Activated T-cell treated with anti-CD3 and anti-CD28 coated beads, Interleukin-2, amount 50 U/mL, for 4 hours (primary cell): ENCODE measurements around the gene GATM. TPM values are rescaled to one million over a fixed set of nuclear protein-coding genes. Genes with fewer than 3 reads are reported as not detected.

Source experiments
- ATAC-seq, 2 donors: fragments of 200-7000 bp; cut with Tn5 transposase; one replicate each; pipeline ENCODE4 v1.10.0; 2021
- DNase-seq: peaks from one replicate; pipeline ENCODE4 v3.0.0-alpha.2; 2020
- H3K27me3 Mint-ChIP-seq: one replicate; pipeline ENCODE4 v1.8.0; 2021; ENCODE audit warnings: low read depth, mixed read lengths
- H3K36me3 Mint-ChIP-seq: one replicate; pipeline ENCODE4 v1.8.0; 2022; ENCODE audit warnings: mixed read lengths; ENCODE audit not compliant: insufficient read depth
- H3K4me1 Mint-ChIP-seq: one replicate; pipeline ENCODE4 v1.8.0; 2021; ENCODE audit warnings: low read depth, mixed read lengths
- H3K4me3 Mint-ChIP-seq: one replicate; pipeline ENCODE4 v1.8.0; 2021; ENCODE audit warnings: mild to moderate bottlenecking, moderate library complexity, mixed read lengths
- H3K9me3 Mint-ChIP-seq: one replicate; pipeline ENCODE4 v1.8.0; 2021; ENCODE audit warnings: mixed read lengths
- total RNA-seq, 3 donors: library from RNA; stranded (reverse); gene quantifications; one replicate each; pipeline ENCODE4 v1.2.1, GENCODE V29; 2021

GATM gene
- total RNA-seq, 3 donors from 2014 or later: 1.2 to 2.7 (median 1.7) TPM

DNA sequence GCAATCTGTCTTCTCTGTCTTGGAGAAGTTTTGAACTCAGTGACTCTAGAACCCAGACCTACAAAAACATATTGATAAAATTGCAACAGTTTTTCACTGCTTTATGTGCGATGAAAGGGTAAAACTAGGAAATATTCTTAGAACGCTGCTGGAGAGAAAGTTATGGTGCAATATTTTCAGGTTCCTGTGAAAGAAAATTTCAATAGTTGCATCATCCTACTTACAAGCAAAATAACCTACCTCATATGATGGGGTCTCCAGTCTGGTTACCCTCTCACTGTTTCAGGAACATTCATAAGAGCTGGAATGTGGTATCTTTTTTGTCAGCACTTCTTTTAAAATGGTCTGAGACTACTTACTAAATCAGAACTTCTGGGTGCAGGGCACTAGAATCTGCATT lies 27.1 kb downstream of the GATM start:
- H3K4me1 Mint-ChIP-seq: no peaks in the 10 kb centered on the region
- H3K36me3 Mint-ChIP-seq: no peaks in the 10 kb centered on the region
- ATAC-seq (no peak), DNase-seq (no peak)
- no peaks in the 10 kb centered on the region for H3K9me3 Mint-ChIP-seq
- no peak overlapping the region for H3K4me3 Mint-ChIP-seq
- peaks cover 36% of the 10 kb centered on the region for H3K27me3 Mint-ChIP-seq

DNA sequence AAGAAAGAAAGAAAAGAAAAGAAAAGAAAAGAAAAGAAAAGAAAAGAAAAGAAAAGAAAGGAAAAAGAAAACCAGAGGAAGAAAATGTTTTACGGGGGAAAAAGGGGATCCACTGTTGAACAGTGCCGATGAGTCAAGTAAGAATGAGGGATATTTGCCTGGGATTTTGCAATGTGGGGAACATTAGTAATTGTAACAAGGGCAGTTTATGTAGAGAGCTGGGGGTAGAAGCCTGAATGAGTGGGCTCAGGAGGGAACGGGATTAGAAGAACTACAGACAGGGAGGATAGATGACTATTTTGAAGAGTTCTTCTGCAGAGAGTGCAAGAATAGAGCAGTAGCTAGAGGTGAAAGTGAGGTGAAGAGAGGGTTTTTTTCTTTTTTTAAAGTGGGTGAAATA lies 28.7 kb downstream of the GATM start:
- Mint-ChIP-seq H3K4me3 (no peak overlapping the region), H3K27me3 (peaks cover 42% of the 10 kb centered on the region), H3K4me1 (no peaks in the 10 kb centered on the region), H3K9me3 (no peaks in the 10 kb centered on the region), H3K36me3 (no peaks in the 10 kb centered on the region)
- DNase-seq (no peak), ATAC-seq (no peak)

DNA sequence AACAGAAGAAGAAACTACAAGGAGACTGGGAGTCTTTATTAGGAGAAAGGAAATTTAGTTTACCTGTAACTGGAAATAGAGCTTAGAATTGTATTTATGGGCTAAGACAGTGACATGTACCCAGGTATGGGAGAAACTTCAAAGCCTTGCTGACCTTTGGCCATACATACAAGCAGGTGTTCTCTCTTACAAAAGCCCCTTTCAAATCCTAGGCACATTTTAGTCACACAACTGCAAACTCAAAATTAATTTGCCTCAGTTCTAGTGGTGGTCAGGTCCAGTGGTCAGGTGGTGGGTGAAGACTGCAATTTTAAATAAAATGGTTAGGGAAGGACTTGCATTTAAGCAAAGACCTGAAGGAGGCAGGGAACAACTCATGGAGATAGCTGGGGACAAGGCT lies 30.4 kb downstream of the GATM start:
- no peaks in the 10 kb centered on the region for H3K36me3 Mint-ChIP-seq
- ATAC-seq: no peak

DNA sequence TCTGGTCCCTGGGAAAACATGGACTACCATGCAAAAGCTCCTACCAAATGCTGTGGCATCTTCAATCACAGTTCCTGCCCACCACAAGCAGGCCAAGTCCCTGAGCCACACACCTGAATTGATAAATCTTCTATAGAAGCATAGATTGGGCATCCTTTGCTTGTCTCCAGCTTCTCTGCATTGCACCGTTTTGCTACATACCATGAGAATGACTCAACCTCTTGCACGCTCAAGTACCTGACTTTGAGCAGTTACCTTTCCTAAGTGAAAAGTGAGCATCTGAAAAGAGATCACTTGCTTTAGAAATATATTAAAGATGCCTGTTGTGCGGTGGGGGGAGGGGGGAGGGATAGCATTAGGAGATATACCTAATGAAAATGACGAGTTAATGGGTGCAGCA lies 31.3 kb downstream of the GATM start:
- Mint-ChIP-seq H3K9me3 (no peaks in the 10 kb centered on the region), H3K36me3 (no peaks in the 10 kb centered on the region), H3K27me3 (peaks cover 41% of the 10 kb centered on the region), H3K4me3 (no peak overlapping the region), H3K4me1 (no peaks in the 10 kb centered on the region)
- DNase-seq (no peak), ATAC-seq (no peak)

More for the DNA sequence above, 30.4 kb downstream of the GATM start:
- peaks cover 39% of the 10 kb centered on the region for H3K27me3 Mint-ChIP-seq
- no peaks in the 10 kb centered on the region for H3K4me1 Mint-ChIP-seq
- no peak for DNase-seq
- H3K9me3 Mint-ChIP-seq: no peaks in the 10 kb centered on the region
- H3K4me3 Mint-ChIP-seq: no peak overlapping the region

DNA sequence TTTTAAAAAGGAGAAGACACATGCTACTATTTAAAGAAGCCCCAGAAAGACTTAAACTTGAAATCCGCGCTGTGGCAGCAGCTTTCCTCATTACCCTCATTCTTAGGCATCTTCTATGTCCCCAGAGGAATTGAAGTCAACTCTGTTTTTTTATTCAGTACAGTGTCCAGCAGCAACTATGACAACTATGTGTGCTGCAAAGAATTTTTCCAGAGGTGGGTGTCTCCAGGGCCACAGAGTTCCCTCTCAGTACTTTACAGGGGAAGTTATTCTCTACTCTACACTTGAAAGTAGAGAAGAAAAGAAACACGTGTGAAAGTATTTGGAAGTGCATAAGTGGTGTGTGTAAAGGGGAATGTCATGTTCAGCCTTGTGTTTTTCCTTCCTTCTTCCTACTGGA lies 32.0 kb downstream of the GATM start:
- no peak for ATAC-seq
- Mint-ChIP-seq H3K4me3 (no peak overlapping the region), H3K36me3 (no peaks in the 10 kb centered on the region), H3K9me3 (no peaks in the 10 kb centered on the region), H3K27me3 (peaks cover 42% of the 10 kb centered on the region), H3K4me1 (no peaks in the 10 kb centered on the region)
- no peak for DNase-seq

DNA sequence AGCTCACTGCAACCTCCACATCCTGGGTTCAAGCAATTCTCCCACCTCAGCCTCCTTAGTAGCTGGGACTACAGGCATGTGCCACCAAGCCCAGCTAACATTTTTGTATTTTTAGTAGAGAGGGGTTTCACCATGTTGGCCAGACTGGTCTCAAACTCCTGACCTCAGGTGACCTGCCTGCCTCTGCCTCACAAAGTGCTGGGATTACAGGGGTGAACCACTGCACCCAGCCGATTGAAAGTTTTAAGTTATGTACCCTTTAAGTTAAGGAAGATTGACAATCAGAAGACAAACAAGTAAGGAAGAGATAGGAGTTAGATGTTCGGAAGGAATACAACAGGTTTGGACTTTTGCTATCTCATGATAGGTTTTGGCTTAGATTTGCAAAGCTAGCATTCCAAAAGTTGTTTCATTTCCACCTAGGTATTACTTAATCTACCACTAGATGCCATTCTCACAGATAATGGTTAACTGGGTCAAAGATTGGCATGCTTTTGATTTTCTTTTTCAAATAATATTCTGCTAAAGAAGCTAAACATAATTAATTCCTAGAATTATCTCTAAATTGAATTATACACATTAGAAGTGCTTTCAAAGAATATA lies 35.0 kb downstream of the GATM start:
- no peak overlapping the region for H3K4me3 Mint-ChIP-seq
- DNase-seq (no peak), ATAC-seq (no peak)
- no peaks in the 10 kb centered on the region for H3K36me3 Mint-ChIP-seq
- H3K27me3 Mint-ChIP-seq: peaks cover 30% of the 10 kb centered on the region
- H3K4me1 Mint-ChIP-seq: peaks cover 2% of the 10 kb centered on the region
- H3K9me3 Mint-ChIP-seq: peaks cover 2% of the 10 kb centered on the region

DNA sequence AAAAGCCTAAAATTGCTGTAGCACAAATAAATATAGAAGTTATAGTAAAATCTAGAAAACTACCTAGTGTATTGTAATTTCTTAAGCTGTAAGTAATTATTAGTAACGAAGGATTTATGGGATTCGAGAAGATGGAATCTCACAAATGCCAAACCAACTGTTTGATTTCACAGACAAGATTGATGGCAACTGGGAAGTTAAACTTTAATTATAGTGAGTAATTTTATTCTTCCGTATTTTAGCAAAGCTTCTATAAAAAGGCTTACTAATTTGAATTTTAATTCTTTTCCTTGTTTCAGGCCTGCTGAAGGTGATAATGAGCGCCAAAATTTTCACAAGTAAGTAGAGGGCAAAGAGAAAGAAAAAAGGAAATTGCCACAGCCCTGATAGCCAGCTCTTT lies 36.6 kb downstream of the GATM start:
- no peaks in the 10 kb centered on the region for H3K36me3 Mint-ChIP-seq
- H3K4me3 Mint-ChIP-seq: no peak overlapping the region
- no peak for DNase-seq
- H3K4me1 Mint-ChIP-seq: peaks cover 4% of the 10 kb centered on the region
- H3K27me3 Mint-ChIP-seq: peaks cover 19% of the 10 kb centered on the region
- peaks cover 4% of the 10 kb centered on the region for H3K9me3 Mint-ChIP-seq
- no peak for ATAC-seq

DNA sequence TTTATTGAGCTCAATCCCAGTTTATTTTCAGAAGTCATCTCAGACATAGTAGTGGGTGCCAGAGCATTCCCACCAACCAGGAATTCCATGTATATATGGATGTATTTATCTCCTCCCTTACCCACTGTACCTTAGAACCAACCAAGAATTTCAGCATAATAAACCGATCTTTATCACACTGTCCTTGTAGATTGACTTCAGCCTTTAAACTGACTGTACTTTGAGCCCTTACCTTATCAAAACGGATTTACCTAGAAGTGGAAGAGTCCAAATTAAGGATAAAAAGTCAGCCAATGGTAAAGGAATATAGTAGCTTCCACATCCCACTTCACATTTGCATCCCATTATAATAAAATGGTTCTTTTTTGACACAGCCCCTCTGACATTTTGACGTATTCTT lies 37.9 kb downstream of the GATM start:
- no peak for ATAC-seq
- Mint-ChIP-seq H3K4me1 (peaks cover 4% of the 10 kb centered on the region), H3K36me3 (no peaks in the 10 kb centered on the region), H3K4me3 (no peak overlapping the region), H3K27me3 (peaks cover 7% of the 10 kb centered on the region), H3K9me3 (peaks cover 4% of the 10 kb centered on the region)
- no peak for DNase-seq

DNA sequence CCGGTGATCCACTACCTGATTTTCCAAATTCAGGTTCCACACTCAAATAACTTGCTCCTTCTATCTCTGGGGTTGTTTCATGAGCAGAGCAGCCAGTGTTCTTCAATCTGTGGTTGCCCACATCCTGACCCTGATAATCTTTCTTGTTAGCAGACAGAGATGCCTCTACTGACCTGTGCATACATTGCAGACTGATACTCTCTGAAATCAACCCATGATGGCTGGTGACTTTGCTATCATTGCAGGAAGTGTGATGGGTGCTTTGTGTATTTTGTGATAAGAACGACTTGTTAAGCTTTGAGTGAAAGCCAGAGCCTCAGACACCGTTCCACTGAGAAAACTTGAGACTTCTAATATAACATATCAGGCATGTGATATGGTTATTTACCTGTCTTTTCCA lies 39.9 kb downstream of the GATM start:
- peaks cover 4% of the 10 kb centered on the region for H3K9me3 Mint-ChIP-seq
- peaks cover 7% of the 10 kb centered on the region for H3K27me3 Mint-ChIP-seq
- H3K4me1 Mint-ChIP-seq: peaks cover 4% of the 10 kb centered on the region
- no peak overlapping the region for H3K4me3 Mint-ChIP-seq
- H3K36me3 Mint-ChIP-seq: no peaks in the 10 kb centered on the region
- ATAC-seq: no peak
- no peak for DNase-seq

DNA sequence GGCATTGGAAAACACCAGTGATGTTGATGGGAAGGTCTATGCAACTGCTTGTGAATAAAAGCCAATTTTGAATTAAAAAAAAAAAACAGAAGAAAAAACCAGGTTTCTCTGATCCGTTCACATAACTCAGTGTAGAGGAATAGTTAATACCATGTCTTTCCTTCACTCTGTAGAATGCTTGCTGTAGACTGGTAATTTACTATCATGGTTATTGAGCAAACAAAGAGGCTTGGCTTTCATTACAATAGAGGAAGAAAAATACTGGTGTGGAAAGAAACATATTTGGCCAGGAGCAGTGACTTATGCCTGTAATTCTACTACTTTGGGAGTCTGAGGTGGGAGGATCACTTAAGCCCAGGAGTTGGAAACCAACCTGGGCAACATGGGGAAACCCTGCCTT lies 41.1 kb downstream of the GATM start:
- peaks cover 2% of the 10 kb centered on the region for H3K27me3 Mint-ChIP-seq

DNA sequence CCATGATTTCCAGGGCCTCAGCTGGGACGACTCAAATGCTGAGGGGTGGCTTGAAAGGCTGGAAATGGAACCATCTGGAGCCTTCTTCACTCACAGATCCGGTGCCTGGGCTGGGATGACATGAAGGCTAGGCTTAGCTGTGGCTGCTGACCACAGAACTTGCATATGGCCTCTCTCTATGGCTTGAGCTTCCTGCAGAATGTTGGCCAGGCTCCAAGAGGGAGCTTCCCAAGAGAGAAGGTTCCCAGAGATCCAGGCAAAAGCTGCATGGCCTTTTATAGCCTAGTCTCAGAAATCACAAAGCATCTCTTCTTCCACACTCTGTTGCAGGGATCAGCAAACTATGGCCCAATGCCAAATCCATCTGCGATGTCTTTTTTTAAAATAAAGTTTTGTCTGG lies 44.8 kb downstream of the GATM start:
- DNase-seq (no peak), ATAC-seq (no peak)
- Mint-ChIP-seq H3K4me3 (no peak overlapping the region), H3K36me3 (no peaks in the 10 kb centered on the region), H3K4me1 (peaks cover 3% of the 10 kb centered on the region), H3K27me3 (peaks cover 2% of the 10 kb centered on the region), H3K9me3 (peaks cover 4% of the 10 kb centered on the region)

More for the DNA sequence above, 41.1 kb downstream of the GATM start:
- no peak for ATAC-seq
- Mint-ChIP-seq H3K36me3 (no peaks in the 10 kb centered on the region), H3K9me3 (peaks cover 4% of the 10 kb centered on the region), H3K4me1 (peaks cover 4% of the 10 kb centered on the region), H3K4me3 (no peak overlapping the region)
- DNase-seq: no peak

DNA sequence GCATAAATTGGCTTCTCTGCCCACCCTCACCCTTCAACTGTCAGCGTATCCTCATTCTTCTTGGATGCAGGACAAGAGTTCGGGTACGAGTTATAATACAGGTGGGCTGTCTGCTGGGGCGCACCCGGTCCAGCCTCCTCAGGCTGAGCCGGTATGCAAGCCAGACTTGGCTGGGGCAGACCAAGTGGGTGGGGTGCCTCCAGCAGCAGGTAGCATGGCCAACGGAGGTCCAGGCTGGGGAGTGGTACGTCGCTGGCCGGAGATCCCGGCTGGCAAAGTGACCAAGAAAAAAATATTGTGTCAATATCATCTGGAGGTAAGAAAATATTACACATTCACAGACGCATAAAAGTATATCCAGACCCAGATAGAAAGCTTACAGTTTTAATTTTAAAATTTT lies 45.6 kb downstream of the GATM start:
- Mint-ChIP-seq H3K9me3 (no peaks in the 10 kb centered on the region), H3K4me3 (no peak overlapping the region), H3K4me1 (no peaks in the 10 kb centered on the region), H3K36me3 (no peaks in the 10 kb centered on the region), H3K27me3 (peaks cover 7% of the 10 kb centered on the region)
- DNase-seq (no peak), ATAC-seq (no peak)

DNA sequence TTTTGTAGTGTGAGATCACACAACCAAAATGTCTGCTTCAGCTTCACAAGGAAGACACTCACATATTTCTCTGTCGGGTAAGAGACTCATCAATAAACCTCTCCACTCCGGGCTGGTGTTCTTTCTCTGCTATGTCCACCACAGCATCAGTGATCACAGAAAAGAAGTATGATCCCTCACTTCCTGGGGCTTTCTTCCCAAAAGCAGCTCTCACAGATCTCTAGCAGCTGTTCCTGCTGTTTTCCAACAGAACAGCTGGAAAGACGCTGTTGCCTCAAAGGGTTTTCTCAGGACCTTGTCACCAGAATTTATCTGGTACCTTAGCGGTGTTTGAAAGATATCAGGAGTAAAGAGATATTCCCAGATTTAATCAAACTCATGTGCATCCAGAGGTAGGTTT lies 46.4 kb downstream of the GATM start:
- no peak for ATAC-seq
- no peaks in the 10 kb centered on the region for H3K36me3 Mint-ChIP-seq
- H3K9me3 Mint-ChIP-seq: no peaks in the 10 kb centered on the region
- no peaks in the 10 kb centered on the region for H3K4me1 Mint-ChIP-seq
- H3K4me3 Mint-ChIP-seq: no peak overlapping the region
- peaks cover 8% of the 10 kb centered on the region for H3K27me3 Mint-ChIP-seq
- DNase-seq: no peak

DNA sequence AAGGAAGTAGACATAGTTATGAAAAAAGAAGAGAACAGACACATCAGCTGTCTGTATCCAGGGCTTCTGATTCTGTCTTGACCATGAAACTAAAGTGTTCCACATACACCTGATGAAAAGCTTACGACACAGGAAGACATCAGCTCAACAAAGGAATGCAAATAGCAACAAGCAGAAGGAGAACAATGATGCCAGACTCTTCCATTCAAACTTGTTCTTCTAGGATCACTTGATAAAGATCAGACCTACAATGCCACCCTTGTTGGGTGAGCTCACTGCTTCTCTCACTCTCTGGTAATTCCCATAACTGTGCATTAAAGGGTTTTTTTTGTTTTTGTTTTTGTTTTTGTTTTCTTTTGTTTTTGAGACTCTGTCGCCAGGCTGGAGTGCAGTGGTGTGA lies 49.7 kb downstream of the GATM start:
- Mint-ChIP-seq H3K27me3 (peaks cover 19% of the 10 kb centered on the region), H3K9me3 (no peaks in the 10 kb centered on the region), H3K4me3 (no peak overlapping the region), H3K4me1 (no peaks in the 10 kb centered on the region), H3K36me3 (no peaks in the 10 kb centered on the region)
- no peak for ATAC-seq
- DNase-seq: no peak

DNA sequence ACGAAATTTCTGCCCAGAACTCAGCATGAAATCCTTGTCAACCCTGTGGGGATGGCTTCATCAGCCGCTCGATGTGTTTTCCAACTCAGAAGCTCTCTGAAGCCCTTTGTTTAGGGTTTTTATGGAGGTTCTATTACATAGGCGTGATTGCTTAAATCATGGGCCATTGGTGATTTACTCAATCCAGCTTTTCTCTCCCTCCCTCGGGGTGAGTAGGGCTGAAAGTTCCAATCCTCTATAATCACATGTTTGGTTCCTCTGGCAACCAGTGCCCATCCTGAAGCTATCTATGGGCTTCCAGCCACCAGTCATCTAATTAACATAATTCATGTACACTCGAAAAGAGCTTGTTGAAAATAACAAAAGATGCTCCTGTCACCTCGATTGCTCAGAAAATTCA lies 51.6 kb downstream of the GATM start:
- H3K9me3 Mint-ChIP-seq: no peaks in the 10 kb centered on the region
- no peaks in the 10 kb centered on the region for H3K36me3 Mint-ChIP-seq
- no peak overlapping the region for H3K4me3 Mint-ChIP-seq
- ATAC-seq: no peak
- H3K4me1 Mint-ChIP-seq: no peaks in the 10 kb centered on the region
- DNase-seq: no peak
- peaks cover 19% of the 10 kb centered on the region for H3K27me3 Mint-ChIP-seq

DNA sequence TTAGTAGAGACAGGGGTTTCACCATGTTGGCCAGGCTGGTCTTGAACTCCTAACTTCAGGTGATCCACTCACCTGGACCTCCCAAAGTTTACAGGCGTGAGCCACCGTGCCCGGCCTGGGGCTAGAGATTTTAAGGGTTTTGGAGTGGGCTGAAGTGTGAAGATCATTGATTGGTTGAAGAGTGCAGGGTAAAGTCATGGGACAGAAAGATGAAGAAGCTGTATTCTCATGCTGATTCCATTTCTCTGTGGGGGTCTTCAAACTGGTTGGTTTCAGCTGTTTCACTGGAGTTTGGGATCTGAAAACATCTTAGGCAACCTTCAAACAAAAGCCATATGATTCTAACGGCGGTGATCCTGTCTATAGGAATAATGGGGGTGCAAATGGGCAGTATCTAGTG lies 52.1 kb downstream of the GATM start:
- ATAC-seq (no peak), DNase-seq (no peak)
- no peak overlapping the region for H3K4me3 Mint-ChIP-seq
- H3K27me3 Mint-ChIP-seq: peaks cover 20% of the 10 kb centered on the region
- no peaks in the 10 kb centered on the region for H3K36me3 Mint-ChIP-seq
- no peaks in the 10 kb centered on the region for H3K4me1 Mint-ChIP-seq
- H3K9me3 Mint-ChIP-seq: no peaks in the 10 kb centered on the region
